Subcutaneous abdominal adipose tissue (tissue), 5 donors: ENCODE results near the gene THADA.
"Not testable (repeated sequence)": the region's sequence is repeated elsewhere in the genome, so short reads cannot be mapped to it uniquely, and the experiment has no call there.

Experiments
- H3K27ac ChIP-seq: one replicate; pipeline ENCODE4 v1.7.0; 2013; ENCODE audit warnings: low read depth, mild to moderate bottlenecking, inconsistent platforms, low read length, moderate library complexity
- H3K27me3 ChIP-seq, 5 donors: one replicate each; pipeline ENCODE4 v1.7.0; 2013; ENCODE audit warnings: low read length in 5 of 5, inconsistent platforms in 1 of 5; ENCODE audit not compliant: control insufficient read depth in 5 of 5, insufficient read depth in 4 of 5
- H3K36me3 ChIP-seq, 5 donors: one replicate each; pipeline ENCODE4 v1.7.0; 2013; ENCODE audit warnings: low read length in 5 of 5; ENCODE audit not compliant: control insufficient read depth in 5 of 5, insufficient read depth in 5 of 5
- H3K4me1 ChIP-seq, 5 donors: one replicate each; pipeline ENCODE4 v1.7.0; 2013; ENCODE audit warnings: low read length in 5 of 5, mild to moderate bottlenecking in 3 of 5, moderate library complexity in 1 of 5; ENCODE audit not compliant: control insufficient read depth in 5 of 5, insufficient read depth in 5 of 5
- H3K4me3 ChIP-seq, 5 donors: one replicate each; pipeline ENCODE4 v1.7.0; 2013; ENCODE audit warnings: low read length in 5 of 5, low read depth in 1 of 5
- H3K9ac ChIP-seq, 5 donors: one replicate each; pipeline ENCODE4 v1.7.0; 2013; ENCODE audit warnings: low read length in 5 of 5, mild to moderate bottlenecking in 4 of 5, moderate library complexity in 3 of 5
- H3K9me3 ChIP-seq, 5 donors: one replicate each; pipeline ENCODE4 v1.7.0; 2013; ENCODE audit warnings: low read length in 5 of 5; ENCODE audit not compliant: control insufficient read depth in 5 of 5
- donor health status: healthy.
- donor health status: healthy.
- donor health status: healthy.
- donor health status: healthy.
- donor health status: healthy.

Gene THADA, protein sequence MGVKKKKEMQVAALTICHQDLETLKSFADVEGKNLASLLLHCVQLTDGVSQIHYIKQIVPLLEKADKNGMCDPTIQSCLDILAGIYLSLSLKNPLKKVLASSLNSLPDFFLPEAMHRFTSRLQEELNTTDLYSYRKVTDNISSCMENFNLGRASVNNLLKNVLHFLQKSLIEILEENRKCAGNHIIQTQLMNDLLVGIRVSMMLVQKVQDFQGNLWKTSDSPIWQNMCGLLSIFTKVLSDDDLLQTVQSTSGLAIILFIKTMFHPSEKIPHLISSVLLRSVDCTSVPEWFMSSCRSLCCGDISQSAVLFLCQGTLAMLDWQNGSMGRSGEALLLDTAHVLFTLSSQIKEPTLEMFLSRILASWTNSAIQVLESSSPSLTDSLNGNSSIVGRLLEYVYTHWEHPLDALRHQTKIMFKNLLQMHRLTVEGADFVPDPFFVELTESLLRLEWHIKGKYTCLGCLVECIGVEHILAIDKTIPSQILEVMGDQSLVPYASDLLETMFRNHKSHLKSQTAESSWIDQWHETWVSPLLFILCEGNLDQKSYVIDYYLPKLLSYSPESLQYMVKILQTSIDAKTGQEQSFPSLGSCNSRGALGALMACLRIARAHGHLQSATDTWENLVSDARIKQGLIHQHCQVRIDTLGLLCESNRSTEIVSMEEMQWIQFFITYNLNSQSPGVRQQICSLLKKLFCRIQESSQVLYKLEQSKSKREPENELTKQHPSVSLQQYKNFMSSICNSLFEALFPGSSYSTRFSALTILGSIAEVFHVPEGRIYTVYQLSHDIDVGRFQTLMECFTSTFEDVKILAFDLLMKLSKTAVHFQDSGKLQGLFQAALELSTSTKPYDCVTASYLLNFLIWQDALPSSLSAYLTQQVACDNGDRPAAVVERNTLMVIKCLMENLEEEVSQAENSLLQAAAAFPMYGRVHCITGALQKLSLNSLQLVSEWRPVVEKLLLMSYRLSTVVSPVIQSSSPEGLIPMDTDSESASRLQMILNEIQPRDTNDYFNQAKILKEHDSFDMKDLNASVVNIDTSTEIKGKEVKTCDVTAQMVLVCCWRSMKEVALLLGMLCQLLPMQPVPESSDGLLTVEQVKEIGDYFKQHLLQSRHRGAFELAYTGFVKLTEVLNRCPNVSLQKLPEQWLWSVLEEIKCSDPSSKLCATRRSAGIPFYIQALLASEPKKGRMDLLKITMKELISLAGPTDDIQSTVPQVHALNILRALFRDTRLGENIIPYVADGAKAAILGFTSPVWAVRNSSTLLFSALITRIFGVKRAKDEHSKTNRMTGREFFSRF (N-terminal part only)

DNA sequence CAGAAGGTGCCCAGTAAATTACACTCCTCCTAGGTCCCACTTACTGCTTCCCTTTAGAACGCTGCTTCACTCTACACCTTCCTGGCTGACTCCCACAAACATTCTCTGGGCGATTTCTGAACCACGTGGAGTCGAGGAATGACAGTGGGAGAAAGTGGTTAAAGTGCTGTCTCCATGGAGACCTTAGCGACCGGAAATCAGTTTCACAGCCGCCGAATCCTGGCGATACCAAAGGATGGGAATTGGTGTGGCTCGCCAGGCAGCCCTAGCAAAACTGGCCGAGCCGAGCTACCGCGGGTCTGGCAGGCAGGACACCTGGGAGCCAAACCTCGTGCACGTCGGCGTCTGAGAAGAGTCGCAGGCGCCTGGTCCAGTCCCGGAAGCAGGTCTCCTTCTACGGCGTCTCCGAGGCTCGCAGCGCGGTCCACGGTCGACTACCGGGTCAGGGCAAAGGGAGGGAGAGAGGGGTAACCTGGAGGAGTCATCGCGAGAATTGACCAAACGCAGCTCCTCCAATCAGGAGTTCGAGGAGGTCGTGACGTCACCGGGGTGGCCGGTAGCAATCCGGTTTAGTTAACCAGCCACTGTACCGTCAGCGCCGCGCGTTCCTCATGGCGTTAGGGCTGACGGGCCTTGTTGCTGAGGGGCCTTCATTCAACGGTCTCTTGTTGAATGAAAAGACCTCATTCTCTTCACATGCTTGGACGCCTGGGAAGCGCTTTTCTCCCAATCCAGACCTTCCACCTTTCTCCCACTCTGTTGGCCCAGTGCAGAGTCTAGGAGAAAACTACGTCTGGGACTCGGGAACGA, at the start of gene THADA:
Gene THADA, minus strand, starts transcription at position 436 of the 810 bp plus-strand sequence. CDS start 3,646 bp downstream, outside the sequence.
- Histone ChIP-seq H3K27ac (peak within 1 kb of the TSS; percentile 98), H3K9me3 (no peaks in the 10 kb centered on the region), H3K9ac (peak within 1 kb of the TSS; percentile 90 to 95 (median 92)), H3K4me3 (peak within 1 kb of the TSS; percentile 76 to 97 (median 96)), H3K27me3 (no peaks in the 10 kb centered on the region), H3K4me1 (peaks cover 5 to 25% (median 23%) of the 10 kb centered on the region in 5 donors), H3K36me3 (peaks cover 0 to 6% (median 4%) of the 10 kb centered on the region in 5 donors)

DNA sequence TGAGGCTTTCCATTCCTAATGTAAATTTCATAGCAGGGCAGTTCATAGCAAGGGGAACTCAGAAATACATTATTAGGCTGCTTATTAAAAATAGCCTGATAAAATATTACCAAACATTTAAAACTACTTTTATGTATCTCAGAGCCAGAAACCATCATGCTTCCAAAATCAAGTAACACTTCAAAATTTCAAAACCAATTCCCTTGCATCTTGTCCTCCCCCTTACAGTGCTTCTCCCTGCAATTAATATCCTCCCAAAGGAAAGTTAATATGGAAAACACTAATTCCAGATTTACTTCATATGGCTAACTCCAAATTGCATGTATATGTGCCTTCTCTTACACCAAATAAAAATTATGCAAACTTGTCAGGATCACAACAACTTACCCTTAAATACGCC, 47.8 kb upstream of the THADA start:
- Histone ChIP-seq H3K9ac (no peak overlapping the region), H3K27ac (no peak overlapping the region)

DNA sequence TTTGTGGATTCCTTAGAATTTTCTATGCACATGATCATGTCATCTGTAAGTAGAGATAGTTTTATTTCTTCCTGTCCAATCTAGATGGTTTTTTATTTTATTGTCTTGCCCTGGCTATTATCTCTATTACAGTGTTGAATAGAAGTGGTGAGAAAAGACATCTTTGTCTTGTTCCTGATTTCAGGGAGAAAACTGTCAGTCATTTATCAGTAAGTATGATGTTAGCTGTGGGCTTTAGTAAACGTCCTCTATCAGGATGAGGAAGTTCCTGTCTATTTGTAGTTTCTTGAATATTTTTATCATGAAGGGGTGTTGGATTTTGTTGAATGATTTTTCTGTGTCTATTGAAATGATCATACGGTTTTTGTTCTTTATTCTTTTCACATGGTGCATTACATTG, 46.5 kb upstream of the THADA start:
- Histone ChIP-seq H3K27me3 (no peaks in the 10 kb centered on the region), H3K4me1 (peaks cover 0 to 12% (median 8%) of the 10 kb centered on the region in 5 donors), H3K9ac (no peak overlapping the region), H3K36me3 (no peaks in the 10 kb centered on the region), H3K27ac (no peak overlapping the region), H3K9me3 (peaks cover 0 to 8% (median 0%) of the 10 kb centered on the region in 5 donors), H3K4me3 (no peak overlapping the region)

More for the DNA sequence above, 47.8 kb upstream of the THADA start:
- peaks cover 0 to 11% (median 0%) of the 10 kb centered on the region in 5 donors for H3K4me1 ChIP-seq
- H3K4me3 ChIP-seq, result no peak overlapping the region
- peaks cover 0 to 8% (median 0%) of the 10 kb centered on the region in 5 donors for H3K9me3 ChIP-seq
- no peaks in the 10 kb centered on the region for H3K27me3 ChIP-seq
- no peaks in the 10 kb centered on the region for H3K36me3 ChIP-seq

DNA sequence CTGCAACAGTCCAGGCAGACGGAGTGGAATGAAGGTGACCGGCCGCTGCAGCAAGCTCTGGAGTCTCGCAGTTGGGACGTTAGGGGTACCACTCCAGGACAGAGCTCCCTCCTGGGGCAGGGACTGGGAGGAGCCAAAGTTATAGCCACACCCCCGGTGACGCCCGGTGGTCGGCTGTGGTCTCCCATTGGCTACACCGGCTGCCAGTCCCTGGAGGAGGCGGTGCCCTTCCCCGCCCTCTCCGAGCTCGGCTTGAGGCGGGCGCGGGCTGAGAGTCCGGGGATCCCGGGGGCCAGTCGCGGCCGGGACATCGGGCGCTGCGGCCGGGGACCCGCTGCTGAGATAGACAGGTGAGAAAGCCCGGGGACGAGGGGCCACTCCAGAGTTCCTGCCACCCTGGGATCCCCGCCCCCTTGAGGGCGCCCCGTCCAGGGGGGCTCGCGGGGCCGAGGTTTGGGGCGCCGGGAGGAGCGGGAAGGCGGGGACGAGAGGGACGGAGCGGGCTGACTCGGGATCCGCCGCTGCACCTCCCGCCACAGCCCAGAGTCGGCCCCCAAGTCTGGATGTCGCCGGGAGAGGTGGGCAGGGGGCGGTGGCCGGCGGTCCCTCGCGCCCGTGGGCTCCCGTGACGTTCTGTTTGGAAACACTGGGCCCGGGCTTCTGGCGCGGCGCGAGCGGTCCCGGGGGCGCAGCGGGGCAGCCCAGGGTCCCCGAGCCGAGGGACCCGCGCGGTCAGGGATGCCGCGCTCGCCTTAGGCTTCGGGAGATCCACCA, 41.4 kb upstream of the THADA start, which contains the start of gene PLEKHH2:
Gene PLEKHH2, plus strand, starts transcription at position 231 of the 774 bp plus-strand sequence. CDS start 7,414 bp downstream, outside the sequence.
- peaks cover 0 to 8% (median 0%) of the 10 kb centered on the region in 5 donors for H3K9me3 ChIP-seq
- peak within 1 kb of the TSS; percentile 65 to 89 (median 79) for H3K4me3 ChIP-seq
- H3K9ac ChIP-seq, result peak within 1 kb of the TSS; percentile 77 to 81 (median 78)
- H3K27ac ChIP-seq, result peak within 1 kb of the TSS; percentile 74
- H3K4me1 ChIP-seq, result peaks cover 0 to 20% (median 17%) of the 10 kb centered on the region in 5 donors
- no peaks in the 10 kb centered on the region for H3K36me3 ChIP-seq
- peaks cover 0 to 17% (median 6%) of the 10 kb centered on the region in 5 donors for H3K27me3 ChIP-seq

DNA sequence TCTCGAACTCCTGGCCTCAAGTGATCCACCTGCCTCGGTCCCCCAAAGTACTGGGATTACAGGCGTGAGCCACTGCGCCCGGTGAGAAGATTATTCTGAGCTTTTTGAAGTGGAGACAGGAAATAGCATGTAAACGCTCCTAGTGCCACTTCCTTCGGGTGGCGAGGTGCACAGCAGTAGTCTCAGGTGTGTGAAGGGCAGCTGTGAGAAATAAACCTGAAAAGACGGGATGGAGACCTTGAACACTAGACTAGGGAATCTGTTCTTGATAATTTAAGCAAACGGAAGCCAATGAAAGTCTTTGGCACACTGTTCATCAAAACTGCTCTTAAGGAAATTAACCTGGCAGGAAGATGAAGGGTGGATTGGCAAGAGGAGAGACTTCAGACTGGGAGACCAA, 40.8 kb upstream of the THADA start:
- Histone ChIP-seq H3K4me1 (peaks cover 0 to 24% (median 18%) of the 10 kb centered on the region in 5 donors), H3K4me3 (peak overlapping the region; percentile 65 to 89 (median 77)), H3K9me3 (peaks cover 0 to 8% (median 0%) of the 10 kb centered on the region in 5 donors), H3K27ac (no peak overlapping the region), H3K9ac (peak overlapping the region in 2 of 5 donors; percentile 77 to 81), H3K27me3 (peaks cover 0 to 22% (median 6%) of the 10 kb centered on the region in 5 donors), H3K36me3 (no peaks in the 10 kb centered on the region)

DNA sequence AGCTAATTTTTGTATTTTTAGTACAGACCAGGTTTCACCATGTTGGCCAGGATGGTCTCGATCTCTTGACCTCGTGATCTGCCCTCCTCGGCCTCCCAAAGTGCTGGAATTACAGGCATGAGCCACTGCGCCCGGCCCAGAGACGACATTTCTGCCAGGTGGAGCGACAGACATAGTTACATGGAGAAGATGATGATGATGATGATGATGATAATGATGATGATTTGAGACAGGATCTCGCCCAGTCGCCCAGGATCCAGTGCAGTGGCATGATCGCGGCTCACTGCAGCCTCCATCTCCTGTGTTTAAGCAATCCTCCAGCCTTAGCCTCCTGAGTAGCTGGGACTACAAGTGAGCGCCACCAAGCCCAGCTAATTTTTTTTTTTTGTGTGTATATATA, 40.3 kb upstream of the THADA start:
- peaks cover 0 to 22% (median 6%) of the 10 kb centered on the region in 5 donors for H3K27me3 ChIP-seq
- peaks cover 0 to 24% (median 18%) of the 10 kb centered on the region in 5 donors for H3K4me1 ChIP-seq
- H3K27ac ChIP-seq, H3K36me3 ChIP-seq, H3K9me3 ChIP-seq, H3K4me3 ChIP-seq, H3K9ac ChIP-seq: not testable (repeated sequence)

DNA sequence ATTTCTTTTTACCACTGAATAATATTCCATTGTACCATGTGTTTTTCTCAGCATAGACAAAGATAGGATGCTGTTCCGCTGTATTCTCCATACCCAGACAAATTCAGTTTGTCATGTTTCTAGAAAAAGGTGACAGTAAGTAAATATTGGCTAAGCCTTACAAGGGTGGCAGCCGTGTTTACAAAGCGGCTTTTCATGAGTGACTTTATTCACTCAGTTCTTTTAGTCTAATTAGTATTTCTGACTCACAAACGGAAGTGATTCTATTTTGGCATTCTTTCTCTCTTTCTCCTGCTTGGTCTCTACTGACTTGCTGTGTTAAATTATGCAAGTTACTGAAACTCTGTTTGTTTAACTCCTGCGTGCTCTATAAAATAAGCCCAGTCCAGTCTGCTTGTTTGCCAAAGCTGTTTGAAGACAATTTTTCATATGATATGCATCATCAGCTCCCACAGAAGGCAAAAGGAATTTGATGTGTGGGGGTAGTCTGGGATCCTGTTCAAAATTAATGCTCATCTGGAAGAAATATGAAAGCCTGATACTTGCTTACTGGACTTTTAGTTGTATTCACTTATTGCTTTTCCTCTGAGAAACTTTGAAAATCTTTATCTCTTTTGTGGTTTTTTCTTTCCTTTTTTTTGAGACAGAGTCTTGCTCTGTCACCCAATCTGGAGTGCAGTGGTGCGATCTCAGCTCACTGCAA, 38.9 kb upstream of the THADA start:
- no peak overlapping the region for H3K9ac ChIP-seq
- peaks cover 0 to 24% (median 18%) of the 10 kb centered on the region in 5 donors for H3K4me1 ChIP-seq
- H3K27ac ChIP-seq, result no peak overlapping the region
- peaks cover 0 to 6% (median 0%) of the 10 kb centered on the region in 5 donors for H3K9me3 ChIP-seq
- H3K4me3 ChIP-seq, result peak overlapping the region in 1 of 5 donors; percentile 10
- no peaks in the 10 kb centered on the region for H3K36me3 ChIP-seq
- H3K27me3 ChIP-seq, result peaks cover 0 to 22% (median 6%) of the 10 kb centered on the region in 5 donors
